Lung (tissue), 12 donors: ENCODE results near the gene BRMS1L. TPM values are rescaled to one million over a fixed set of nuclear protein-coding genes. Genes with fewer than 3 reads are reported as not detected.

Source experiments
- ATAC-seq: fragments of 200-7000 bp; cut with Tn5 transposase; one replicate; pipeline ENCODE4 v1.9.1; 2020; ENCODE audit warnings: moderate number of reproducible peaks; ENCODE audit not compliant: insufficient read depth, low FRiP score
- DNase-seq, 3 donors: peaks; one replicate each; pipeline ENCODE4 v3.0.0-alpha.2; 2013 to 2017
- H3K27ac ChIP-seq, 2 donors: one replicate each; pipeline ENCODE4 v1.5.1; 2013; ENCODE audit warnings: mild to moderate bottlenecking in 2 of 2, moderate library complexity in 2 of 2, control low read depth in 1 of 2, inconsistent platforms in 1 of 2, low read depth in 1 of 2, low read length in 1 of 2
- H3K27me3 ChIP-seq, 3 donors: one replicate each; pipeline ENCODE4 v1.5.1; 2013; ENCODE audit warnings: low read length in 2 of 3; ENCODE audit not compliant: control insufficient read depth in 3 of 3, insufficient read depth in 3 of 3
- H3K36me3 ChIP-seq, 4 donors: one replicate each; pipeline ENCODE4 v1.5.1; 2013; ENCODE audit warnings: low read length in 4 of 4, mild to moderate bottlenecking in 1 of 4, moderate library complexity in 1 of 4; ENCODE audit not compliant: control insufficient read depth in 4 of 4, insufficient read depth in 4 of 4
- H3K4me1 ChIP-seq, 5 donors: one replicate each; pipeline ENCODE4 v1.5.1; 2013; ENCODE audit warnings: low read length in 5 of 5, mild to moderate bottlenecking in 2 of 5, moderate library complexity in 1 of 5; ENCODE audit not compliant: control insufficient read depth in 5 of 5, insufficient read depth in 5 of 5
- H3K4me3 ChIP-seq: one replicate; pipeline ENCODE4 v1.5.1; 2013; ENCODE audit warnings: mild to moderate bottlenecking, control low read depth, moderate library complexity
- H3K9ac ChIP-seq, 2 donors: one replicate each; pipeline ENCODE4 v1.5.1; 2013; ENCODE audit warnings: low read length in 2 of 2, control low read depth in 1 of 2; ENCODE audit not compliant: insufficient read depth in 1 of 2
- H3K9me3 ChIP-seq, 4 donors: one replicate each; pipeline ENCODE4 v1.5.1; 2013; ENCODE audit warnings: low read length in 3 of 4, mild to moderate bottlenecking in 1 of 4, moderate library complexity in 1 of 4; ENCODE audit not compliant: control insufficient read depth in 4 of 4, insufficient read depth in 3 of 4
- WGBS, 2 donors: extraction: QIAGEN DNeasy Blood & Tissue Kit; methylation state at CpG; one replicate each; pipeline ENCODE4 v1.1.7; 2013; 5-methylcytosine and 5-hydroxymethylcytosine counted together
- polyA plus RNA-seq, 2 donors: library from polyadenylated mRNA; stranded (reverse); fragments of 200-250 nt; gene quantifications; one replicate each; pipeline ENCODE4 v1.2.1, GENCODE V29; 2013
- total RNA-seq, 2 donors: library from RNA; depleted of rRNA in 1 of 2; stranded (reverse); fragments of >200 nt in 1 of 2; gene quantifications; one replicate each; pipeline ENCODE4 v1.2.1, GENCODE V29; 2014 to 2021
- TF ChIP-seq, protein P1 (sequence below): IDR thresholded peaks from 2 replicates; pipeline ENCODE4 v1.5.1; 2012; ENCODE audit warnings: mild to moderate bottlenecking; ENCODE audit errors: control extremely low read depth, extremely low read depth
- donor health status: control.
- donor health status: control.
- donor health status: Bipolar disorder and iron deficiency.
- donor health status: healthy.
- donor health status: DM: yes; HTN: yes; CAD: no.

Gene BRMS1L
- total and polyA plus RNA-seq, 4 donors, result 5.0 to 17.4 (median 6.3) TPM

DNA sequence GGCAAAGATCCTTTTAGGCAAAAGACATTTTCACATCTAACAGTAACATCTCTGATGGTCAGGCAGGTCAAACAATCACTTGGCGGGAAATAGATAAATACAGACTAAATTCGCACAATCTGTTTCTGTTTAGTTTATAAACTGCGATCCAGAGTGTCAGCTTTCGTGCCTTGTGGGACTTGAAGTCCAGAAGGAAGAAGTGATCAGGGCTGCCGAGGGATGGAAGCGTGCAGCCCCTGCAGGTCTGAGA is 245 bp upstream of the BRMS1L start:
- WGBS, 2 donors, result 1% methylated on average over 6 of the region's 6 CpGs
- Histone ChIP-seq H3K27me3 (no peaks in the 10 kb centered on the region), H3K9me3 (no peaks in the 10 kb centered on the region), H3K36me3 (no peaks in the 10 kb centered on the region), H3K4me1 (peaks cover 0 to 9% (median 3%) of the 10 kb centered on the region in 5 donors), H3K9ac (peak overlapping the region in 1 of 2 donors; percentile 88), H3K4me3 (peak overlapping the region; percentile 45), H3K27ac (peak overlapping the region in 1 of 2 donors; percentile 40)
- TF ChIP-seq, protein P1, sequence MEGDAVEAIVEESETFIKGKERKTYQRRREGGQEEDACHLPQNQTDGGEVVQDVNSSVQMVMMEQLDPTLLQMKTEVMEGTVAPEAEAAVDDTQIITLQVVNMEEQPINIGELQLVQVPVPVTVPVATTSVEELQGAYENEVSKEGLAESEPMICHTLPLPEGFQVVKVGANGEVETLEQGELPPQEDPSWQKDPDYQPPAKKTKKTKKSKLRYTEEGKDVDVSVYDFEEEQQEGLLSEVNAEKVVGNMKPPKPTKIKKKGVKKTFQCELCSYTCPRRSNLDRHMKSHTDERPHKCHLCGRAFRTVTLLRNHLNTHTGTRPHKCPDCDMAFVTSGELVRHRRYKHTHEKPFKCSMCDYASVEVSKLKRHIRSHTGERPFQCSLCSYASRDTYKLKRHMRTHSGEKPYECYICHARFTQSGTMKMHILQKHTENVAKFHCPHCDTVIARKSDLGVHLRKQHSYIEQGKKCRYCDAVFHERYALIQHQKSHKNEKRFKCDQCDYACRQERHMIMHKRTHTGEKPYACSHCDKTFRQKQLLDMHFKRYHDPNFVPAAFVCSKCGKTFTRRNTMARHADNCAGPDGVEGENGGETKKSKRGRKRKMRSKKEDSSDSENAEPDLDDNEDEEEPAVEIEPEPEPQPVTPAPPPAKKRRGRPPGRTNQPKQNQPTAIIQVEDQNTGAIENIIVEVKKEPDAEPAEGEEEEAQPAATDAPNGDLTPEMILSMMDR, result no peak
- no peak for DNase-seq
- no peak for ATAC-seq

DNA sequence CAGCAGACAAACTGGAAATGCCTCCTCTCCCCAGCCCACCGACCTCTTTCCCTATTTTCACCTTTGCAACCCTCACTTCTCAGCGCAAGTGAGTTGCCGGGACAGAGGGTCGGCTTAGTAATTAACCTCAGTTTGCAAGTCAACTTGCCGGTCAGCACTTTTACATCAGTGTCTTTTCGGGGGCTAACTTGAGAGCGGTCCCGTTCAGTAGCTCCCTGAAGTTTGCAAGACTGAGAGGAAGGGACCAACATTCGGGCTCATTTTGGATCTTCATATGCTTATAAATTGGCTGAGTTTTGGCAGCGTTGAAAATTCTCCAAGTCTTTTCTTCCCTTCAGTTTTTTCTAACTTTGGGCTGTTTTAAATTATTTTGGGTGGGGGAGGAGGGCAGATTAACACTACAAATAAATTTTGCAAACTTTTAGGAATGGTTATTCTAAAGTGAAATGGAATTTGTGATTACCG is 846 bp downstream of the BRMS1L start:
- H3K27ac ChIP-seq, result peak overlapping the region; percentile 89 to 100
- H3K27me3 ChIP-seq, result no peaks in the 10 kb centered on the region
- WGBS, 2 donors, result 4% methylated on average over 11 of the region's 11 CpGs
- peak overlapping the region; percentile 89 for H3K4me3 ChIP-seq
- H3K36me3 ChIP-seq, result no peaks in the 10 kb centered on the region
- no peaks in the 10 kb centered on the region for H3K9me3 ChIP-seq
- ATAC-seq, result no peak
- DNase-seq, result no peak
- peak overlapping the region in 1 of 2 donors; percentile 59 for H3K9ac ChIP-seq
- H3K4me1 ChIP-seq, result peaks cover 0 to 9% (median 3%) of the 10 kb centered on the region in 5 donors
- TF ChIP-seq, protein P1, result no peak

DNA sequence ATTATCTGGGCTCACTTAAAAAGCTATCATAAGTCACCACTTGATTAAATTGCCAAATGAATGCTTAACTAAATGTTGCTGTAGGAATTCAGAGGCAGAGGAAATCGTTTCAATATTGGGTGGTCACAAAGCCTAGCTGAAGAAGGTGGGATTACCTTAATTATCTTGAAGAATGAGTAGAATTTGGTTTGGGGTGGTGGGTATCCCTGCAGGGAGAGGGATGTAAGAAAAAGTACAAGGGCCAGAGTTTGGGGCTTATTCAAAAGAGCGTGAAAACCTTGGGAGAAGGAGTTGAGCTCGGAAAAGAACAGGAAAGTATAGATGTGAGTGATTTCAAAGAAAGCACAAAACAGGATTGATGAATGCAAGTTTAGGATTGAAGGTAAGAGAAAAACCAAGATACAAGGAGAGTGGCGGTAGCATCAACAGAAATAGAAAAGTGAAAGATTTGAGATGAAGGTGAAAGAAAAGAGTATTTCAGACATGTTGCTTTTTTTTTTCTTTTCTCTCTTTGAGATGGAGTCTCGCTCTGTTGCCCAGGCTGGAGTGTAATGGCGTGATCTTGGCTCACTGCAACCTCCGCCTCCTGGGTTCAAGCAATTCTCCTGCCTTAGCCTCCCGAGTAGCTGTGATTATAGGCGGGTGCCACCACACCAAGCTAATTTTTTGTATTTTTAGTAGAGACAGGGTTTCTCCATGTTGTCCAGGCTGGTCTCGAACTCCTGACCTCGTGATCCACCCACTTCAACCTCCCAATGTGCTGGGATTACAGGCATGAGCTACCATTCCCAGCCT is 1.7 kb downstream of the BRMS1L start:
- H3K4me1 ChIP-seq, result peaks cover 0 to 9% (median 3%) of the 10 kb centered on the region in 5 donors
- no peak overlapping the region for H3K9ac ChIP-seq
- no peak for DNase-seq
- H3K27me3 ChIP-seq, result no peaks in the 10 kb centered on the region
- H3K4me3 ChIP-seq, result no peak overlapping the region
- WGBS, 2 donors, result 93 to 94% methylated on average over 11 of the region's 11 CpGs
- H3K36me3 ChIP-seq, result peaks cover 0 to under 1% (median 0%) of the 10 kb centered on the region in 4 donors
- TF ChIP-seq, protein P1, result no peak
- no peak for ATAC-seq
- no peak overlapping the region for H3K27ac ChIP-seq
- H3K9me3 ChIP-seq, result no peaks in the 10 kb centered on the region
